Ovary (tissue), 3 donors: ENCODE measurements around the gene ZBED4.

ENCODE experiments used
- EP300 ChIP-seq: sonication (generic); formaldehyde crosslinking; IDR thresholded peaks from one replicate; pipeline ENCODE4 v1.6.1; 2017; ENCODE audit warnings: antibody characterized with exemption
- POLR2A ChIP-seq: fragments of 450-650 bp; IDR thresholded peaks from one replicate; pipeline ENCODE4 v1.6.1; 2017; ENCODE audit warnings: antibody characterized with exemption, mild to moderate bottlenecking, moderate library complexity
- TF ChIP-seq, protein P1 (sequence below), 3 donors: fragments of 450-650 bp in 2 of 3; fragments of 200-600 bp in 1 of 3; IDR thresholded peaks; one replicate each; pipeline versions ENCODE4 v1.5.1 to v1.8.0; 2016 to 2022; ENCODE audit warnings: antibody characterized with exemption in 3 of 3, mild to moderate bottlenecking in 1 of 3
- donor health status: DM: no; HTN: no; CAD: no.

- TF ChIP-seq, protein P1, sequence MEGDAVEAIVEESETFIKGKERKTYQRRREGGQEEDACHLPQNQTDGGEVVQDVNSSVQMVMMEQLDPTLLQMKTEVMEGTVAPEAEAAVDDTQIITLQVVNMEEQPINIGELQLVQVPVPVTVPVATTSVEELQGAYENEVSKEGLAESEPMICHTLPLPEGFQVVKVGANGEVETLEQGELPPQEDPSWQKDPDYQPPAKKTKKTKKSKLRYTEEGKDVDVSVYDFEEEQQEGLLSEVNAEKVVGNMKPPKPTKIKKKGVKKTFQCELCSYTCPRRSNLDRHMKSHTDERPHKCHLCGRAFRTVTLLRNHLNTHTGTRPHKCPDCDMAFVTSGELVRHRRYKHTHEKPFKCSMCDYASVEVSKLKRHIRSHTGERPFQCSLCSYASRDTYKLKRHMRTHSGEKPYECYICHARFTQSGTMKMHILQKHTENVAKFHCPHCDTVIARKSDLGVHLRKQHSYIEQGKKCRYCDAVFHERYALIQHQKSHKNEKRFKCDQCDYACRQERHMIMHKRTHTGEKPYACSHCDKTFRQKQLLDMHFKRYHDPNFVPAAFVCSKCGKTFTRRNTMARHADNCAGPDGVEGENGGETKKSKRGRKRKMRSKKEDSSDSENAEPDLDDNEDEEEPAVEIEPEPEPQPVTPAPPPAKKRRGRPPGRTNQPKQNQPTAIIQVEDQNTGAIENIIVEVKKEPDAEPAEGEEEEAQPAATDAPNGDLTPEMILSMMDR (IDR thresholded peaks at IDR 0.05) = no peak
- TF ChIP-seq EP300 = no peak
- no peak for TF ChIP-seq POLR2A
Observed at GRCh38 chr22:49935561-49935960, 81.9 kb downstream of the ZBED4 start.
